ENCODE results near the gene STXBP6.

DNA sequence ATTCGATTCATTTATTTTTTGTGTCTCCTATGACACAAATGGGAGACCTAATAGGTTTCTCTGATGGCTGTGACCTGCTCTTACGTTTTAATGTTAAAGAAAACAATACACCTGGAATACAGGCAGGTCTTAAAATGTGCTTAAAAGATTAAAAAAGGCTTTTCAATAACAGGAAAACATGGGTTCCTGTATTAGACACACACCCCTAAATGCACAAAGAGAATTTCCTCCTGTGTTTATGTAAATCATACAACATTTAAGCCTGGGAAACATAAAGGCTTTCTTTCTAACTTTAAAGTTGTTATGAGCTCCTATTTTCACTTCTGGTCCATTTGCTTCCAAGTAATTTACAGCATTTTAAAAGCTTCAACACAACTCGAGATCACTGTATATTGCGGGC lies 191.3 kb downstream of the STXBP6 start:
- TF ChIP-seq, protein P1, sequence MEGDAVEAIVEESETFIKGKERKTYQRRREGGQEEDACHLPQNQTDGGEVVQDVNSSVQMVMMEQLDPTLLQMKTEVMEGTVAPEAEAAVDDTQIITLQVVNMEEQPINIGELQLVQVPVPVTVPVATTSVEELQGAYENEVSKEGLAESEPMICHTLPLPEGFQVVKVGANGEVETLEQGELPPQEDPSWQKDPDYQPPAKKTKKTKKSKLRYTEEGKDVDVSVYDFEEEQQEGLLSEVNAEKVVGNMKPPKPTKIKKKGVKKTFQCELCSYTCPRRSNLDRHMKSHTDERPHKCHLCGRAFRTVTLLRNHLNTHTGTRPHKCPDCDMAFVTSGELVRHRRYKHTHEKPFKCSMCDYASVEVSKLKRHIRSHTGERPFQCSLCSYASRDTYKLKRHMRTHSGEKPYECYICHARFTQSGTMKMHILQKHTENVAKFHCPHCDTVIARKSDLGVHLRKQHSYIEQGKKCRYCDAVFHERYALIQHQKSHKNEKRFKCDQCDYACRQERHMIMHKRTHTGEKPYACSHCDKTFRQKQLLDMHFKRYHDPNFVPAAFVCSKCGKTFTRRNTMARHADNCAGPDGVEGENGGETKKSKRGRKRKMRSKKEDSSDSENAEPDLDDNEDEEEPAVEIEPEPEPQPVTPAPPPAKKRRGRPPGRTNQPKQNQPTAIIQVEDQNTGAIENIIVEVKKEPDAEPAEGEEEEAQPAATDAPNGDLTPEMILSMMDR (IDR thresholded peaks at IDR 0.05; ENCODE audit: insufficient read depth, low read length), result no peak
- TF ChIP-seq REST (IDR thresholded peaks at IDR 0.05; ENCODE audit: insufficient replicate concordance, low read depth) (no peak), POLR2AphosphoS5 (IDR thresholded peaks at IDR 0.05; ENCODE audit: low read depth) (no peak), GABPA (IDR thresholded peaks at IDR 0.05; ENCODE audit: low read depth) (no peak)
